ENCODE data around the gene NPIPA8.
"Not testable (repeated sequence)": the region's sequence is repeated elsewhere in the genome, so short reads cannot be mapped to it uniquely, and the experiment has no call there.

Gene NPIPA8

DNA sequence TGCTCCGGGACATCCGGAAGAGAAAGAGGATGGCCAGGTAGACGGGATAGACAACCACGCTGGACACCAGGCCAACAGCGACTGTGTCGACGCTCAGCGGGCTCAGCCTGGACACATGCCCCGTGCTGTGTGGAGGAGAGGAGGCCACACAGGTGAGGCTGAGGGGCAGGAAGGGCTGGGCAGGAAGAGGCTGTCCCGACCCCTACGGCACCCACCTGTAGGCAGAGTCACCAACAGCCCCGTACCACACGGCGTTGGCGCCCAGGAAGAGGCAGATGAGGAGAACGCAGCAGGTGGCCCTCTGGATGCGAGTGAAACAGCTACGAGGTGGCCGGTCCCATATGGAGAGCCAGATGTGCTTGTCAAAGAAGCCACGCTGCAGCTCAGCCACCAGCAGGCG, at the start of gene NPIPA8:
Gene NPIPA8 (minus strand): TSS at position 101 of the 400 bp plus-strand sequence. CDS start 4,074 bp downstream, outside the sequence.
- DNase-seq = not testable (repeated sequence)

DNA sequence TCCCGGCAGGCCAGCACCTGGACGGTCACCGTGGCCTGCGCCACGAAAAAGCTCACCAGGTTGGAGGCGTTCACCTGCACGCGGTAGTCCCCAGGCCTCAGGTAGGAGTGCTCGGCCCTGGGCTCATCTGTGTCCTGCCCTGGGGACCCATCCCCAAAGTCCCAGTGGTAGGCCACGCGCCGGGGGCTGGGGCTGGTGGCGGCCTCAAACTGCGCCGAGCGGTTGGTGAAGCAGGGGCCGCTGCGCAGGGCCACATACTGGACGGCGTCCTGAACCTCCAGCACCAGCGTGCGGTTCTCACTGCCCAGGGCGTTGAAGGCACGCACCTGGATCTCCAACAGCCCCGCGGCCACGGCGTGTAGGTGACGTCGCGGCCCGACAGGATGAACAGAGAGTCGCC, 48.7 kb upstream of the NPIPA8 start:
- DNase-seq = not testable (repeated sequence)

DNA sequence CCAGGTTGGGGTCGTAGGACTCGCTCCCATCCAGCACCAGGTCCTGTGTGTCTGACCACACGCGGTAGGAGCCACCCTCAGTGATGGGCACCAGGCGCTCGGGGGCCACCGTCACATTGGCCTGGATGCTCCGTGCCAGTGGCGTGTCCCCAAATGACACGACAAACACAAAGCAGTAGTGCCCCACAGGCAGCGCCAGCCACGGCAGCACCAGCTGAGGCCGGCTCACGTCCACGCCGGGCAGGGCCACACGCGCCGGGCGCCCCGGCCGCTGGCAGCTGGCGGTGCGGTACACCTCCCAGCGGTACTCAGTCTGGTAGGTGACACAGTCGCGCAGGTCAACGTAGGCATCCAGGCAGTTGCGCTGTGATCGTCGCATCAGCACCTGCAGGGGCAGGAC, 48.3 kb upstream of the NPIPA8 start:
- DNase-seq = not testable (repeated sequence)

DNA sequence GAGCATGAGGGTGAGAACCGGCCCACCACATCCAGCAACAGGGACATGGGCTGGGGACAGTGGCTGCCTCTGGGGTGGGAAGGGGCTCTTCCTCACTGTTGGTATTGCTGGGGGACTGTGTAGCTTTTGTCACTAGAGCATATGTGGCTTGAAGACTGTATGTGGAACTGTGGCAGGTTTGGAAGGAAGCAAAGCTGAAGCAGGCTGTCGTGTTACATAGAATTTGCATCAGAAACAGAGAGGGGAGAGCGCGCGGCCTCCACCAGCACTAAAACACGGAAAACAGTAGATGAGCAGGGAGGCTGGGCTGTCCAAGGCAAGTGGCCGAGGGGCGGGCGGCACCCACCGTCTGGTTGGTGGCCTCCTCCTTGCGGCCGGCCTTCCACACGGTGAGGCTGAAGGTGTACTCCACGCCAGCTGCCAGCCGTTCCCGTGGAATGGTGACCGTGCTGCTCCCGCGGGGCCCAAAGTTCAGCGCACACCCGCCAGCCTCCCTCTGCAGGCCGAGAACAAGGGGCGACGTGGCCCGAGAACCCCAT, 47.6 kb upstream of the NPIPA8 start:
- not testable (repeated sequence) for DNase-seq

DNA sequence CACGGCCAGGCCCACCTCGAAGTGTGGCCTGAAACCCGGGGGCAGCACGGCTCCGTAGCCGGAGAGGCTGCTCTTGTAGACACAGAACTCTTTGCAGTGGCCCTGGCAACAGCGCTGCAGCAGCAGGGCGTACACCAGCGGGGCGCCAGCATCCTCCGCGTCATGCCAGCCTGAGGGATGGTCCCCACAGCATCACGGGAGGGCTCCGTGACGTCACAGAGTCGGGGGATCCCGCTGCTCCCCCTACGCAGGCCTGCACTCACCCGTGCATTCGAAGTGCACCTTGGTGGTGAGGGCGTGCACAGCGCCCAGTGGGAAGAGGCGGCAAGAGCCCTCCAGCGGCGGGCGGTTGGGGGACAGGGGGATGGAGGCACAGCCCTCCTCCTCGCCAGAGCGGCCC, 46.2 kb upstream of the NPIPA8 start:
- not testable (repeated sequence) for DNase-seq

DNA sequence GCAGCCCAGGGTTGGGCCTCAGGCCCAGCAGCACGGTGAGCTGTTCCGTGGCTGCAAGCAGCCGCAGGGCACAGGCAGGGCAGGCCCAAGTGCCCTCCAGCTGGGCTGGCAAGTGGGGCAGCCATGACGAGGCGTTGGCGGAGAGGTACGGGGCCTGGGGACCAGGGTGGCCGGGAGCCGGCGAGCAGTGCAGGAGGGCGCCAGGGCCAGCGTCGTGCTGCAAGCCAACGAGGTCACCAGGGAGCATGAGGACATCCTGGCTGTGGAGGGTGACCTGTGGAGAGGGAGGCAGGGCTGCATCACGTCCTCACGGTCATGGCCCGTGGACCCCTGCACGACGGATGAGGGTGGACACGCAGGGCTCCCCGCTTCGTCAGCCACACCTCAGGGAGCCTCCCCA, 11.2 kb upstream of the NPIPA8 start:
- not testable (repeated sequence) for DNase-seq

DNA sequence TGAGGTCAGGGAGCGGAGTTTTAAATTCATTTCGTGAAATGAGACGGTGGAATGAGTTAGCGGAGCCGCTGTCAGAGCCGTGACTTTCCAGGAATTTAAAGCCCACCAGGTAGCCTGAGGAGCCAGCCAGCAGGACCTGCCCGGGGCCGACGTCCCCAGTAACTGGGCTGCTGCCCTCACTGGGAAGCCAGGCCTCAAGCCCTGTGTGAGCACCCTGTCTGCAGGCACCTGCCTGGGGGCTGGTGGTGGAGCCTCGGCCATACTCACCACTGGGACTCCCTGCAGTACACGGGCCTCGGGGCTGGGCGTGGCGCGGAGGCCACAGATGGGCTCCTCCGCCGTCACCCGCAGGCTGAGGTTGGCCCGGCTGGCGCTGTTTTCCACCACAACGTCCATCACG, 10.5 kb upstream of the NPIPA8 start:
- DNase-seq = not testable (repeated sequence)

DNA sequence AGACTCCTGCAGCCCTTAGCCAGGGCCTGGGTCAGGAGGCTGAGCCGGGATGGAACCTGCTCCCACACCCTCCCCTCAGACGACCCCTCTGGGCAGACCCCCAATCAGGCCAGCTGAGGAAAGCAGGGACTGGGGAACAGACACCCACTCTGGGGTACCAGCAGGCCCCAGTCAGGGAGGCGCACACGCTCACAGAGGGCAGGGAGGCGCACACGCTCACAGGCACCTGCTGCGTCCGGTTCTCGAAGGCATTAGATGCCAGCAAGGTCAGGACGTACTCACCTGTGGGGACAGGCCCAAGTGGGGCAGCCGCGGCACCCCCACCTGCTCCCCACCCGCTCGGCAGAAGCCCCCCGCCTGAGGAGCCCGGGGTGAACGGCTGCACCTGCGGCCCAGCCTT, 8.1 kb upstream of the NPIPA8 start:
- not testable (repeated sequence) for DNase-seq

DNA sequence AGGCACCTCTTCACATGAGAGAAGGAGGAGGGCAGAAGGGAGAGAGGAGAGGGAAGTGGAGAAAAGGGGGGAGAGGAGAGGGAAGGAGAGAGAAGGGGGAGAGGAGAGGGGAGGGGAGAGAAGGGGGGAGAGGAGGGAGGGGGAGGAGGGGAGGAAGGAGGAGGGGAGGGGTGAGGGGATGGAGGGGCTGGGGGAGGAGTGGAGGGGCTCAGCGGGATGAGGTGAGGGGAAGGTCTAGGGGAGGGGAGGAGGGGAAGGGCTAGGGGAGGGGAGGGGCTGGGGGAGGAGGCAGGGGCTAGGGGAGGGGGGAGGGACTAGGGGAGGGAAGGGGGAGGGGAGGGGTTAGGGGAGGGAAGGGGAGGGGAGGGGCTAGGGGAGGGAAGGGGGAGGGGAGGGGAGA, 5.5 kb upstream of the NPIPA8 start:
- not testable (repeated sequence) for DNase-seq

DNA sequence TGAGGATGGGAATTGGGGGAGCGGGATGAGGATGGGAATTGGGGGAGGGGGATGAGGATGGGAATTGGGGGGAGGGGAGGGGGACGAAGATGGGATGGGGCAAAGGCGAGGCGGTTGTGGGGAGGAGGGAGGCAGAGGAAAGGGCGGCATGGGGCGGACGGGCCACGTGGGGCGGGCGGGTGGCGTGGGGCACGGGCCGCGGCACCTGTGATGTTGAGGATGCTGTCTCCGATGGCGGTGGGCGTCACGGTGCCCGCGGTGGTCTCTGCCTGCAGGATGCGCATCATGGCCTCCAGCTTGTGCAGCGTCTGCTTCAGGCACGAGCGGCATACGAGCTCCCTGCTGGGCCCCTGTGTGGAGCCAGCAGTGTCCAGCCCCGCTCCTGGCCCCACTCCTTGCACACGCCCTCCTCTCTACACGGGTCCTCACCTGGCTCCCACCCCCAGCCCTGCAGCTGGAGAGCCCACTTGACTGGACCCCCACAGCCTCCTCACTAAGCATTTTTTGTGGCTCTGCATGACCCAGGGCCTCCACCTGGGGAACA, 5.0 kb upstream of the NPIPA8 start:
- DNase-seq = not testable (repeated sequence)

DNA sequence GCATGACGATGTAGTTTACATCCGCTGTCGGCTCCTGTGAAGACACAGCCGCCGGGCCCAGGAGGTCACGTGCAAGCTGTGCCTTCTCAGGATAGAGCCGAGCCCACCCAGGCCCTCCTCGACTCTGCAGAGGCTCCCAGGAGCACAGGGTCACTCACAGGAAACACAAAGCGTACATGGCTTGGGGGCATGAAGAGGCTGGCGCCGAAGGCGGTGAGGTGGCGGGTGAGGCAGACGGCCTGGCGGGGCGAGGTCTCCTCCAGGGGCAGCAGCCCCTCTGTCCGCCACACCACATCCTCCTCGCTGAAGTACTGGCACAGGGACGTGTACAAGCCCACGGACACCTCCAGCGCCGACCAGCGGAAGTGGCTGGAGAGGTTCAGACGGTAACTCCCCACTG, 2.7 kb upstream of the NPIPA8 start:
- not testable (repeated sequence) for DNase-seq

DNA sequence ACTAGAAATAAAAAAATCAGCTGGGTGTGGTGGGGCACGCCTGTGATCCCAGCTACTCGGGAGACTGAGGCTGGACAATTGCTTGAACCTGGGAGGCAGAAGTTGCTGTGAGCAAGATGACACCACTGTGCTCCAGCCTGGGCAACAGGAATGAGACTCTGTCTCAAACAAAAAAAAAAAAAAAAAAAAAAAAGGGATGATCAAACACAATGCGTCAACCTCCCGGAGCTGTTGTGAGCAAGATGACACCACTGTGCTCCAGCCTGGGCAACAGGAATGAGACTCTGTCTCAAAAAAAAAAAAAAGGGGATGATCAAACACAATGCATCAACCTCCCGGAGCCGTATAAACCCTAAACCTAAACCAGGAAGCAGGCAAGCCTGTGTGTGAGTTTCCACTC, 24.7 kb downstream of the NPIPA8 start:
- DNase-seq = not testable (repeated sequence)

DNA sequence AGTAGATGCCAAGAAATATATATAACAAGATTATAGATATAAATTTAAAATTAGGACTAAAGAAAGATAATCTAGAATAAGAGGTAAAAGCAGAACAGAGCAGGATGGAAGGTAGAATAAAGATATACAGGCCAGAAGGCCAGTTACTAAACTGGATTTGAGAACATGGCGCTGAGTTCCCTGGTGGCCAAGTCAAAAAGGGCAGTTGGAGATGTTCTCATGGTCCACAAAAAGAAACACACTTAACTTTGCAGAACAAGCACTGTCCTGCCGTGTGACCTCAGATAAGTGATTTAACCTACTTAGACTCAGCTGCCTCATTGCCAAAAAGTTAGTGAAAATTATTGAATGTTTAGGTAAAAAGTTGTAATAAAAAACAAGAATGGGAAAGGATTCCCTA, 27.4 kb downstream of the NPIPA8 start:
- not testable (repeated sequence) for DNase-seq

DNA sequence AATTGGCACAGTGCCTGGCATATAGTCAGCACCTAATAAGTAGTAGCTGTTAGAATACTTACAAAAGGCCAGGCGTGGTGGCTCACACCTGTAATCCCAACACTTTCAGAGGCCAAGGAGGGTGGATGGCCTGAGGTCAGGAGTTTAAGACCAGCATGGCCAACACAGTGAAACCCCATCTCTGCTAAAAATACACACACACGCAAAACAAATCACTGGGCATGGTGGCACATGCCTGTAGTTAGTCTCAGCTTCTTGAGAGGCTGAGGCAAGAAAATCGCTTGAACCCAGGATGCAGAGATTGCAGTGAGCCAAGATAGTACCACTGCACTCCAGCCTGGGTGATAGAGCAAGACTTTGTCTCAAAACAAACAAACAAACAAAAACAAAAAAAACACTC, 29.3 kb downstream of the NPIPA8 start:
- not testable (repeated sequence) for DNase-seq

DNA sequence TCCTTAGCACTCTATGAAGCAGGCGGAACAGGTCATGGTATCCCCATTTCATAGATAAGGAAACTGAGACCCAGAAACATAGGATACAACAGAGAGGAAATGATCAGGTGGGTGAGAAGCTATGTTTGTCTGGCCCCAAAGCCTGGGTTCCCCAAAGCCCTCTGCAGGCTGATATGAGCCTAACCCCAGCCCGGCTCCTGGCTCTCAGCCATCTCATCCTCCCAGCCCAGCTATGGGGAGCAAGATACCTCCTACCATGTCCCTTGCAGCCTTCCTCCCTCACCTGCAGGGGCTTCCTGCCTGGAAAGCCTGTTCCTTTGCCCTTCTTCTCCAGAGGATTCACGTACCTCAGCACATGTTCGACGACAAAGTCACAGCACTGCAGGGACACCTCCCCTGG, 30.5 kb downstream of the NPIPA8 start:
- DNase-seq = not testable (repeated sequence)

DNA sequence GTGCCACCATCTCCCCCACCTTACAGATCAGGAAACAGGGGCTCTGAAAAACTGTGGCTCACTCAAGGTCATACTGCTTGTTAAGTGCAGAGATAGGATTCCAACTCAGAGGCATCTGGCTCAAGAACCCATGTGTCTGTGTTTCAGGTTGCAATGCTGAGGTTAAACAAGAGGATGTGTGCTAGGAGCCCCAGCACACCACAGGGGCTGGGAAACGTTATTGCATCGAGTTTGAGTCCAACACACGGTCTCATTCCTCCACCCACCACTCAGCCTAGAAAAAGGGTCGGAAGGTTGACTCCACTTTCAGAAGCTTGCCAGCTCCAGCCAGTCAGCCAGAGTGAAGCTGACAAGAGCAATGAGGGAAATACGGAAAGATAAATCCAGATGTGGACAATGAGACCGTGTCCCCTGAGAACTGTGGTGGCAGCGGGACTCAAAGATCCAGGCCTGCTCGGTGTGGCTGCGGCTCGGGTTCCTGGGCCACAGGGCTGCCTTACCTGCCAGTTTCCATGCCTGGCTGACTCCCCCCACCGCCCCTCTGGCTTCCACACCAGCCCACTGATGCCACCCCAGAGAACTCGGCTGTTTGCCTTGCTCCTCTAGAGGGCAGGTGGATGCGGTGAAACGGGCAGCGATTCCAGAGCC, 33.4 kb downstream of the NPIPA8 start:
- DNase-seq = not testable (repeated sequence)

DNA sequence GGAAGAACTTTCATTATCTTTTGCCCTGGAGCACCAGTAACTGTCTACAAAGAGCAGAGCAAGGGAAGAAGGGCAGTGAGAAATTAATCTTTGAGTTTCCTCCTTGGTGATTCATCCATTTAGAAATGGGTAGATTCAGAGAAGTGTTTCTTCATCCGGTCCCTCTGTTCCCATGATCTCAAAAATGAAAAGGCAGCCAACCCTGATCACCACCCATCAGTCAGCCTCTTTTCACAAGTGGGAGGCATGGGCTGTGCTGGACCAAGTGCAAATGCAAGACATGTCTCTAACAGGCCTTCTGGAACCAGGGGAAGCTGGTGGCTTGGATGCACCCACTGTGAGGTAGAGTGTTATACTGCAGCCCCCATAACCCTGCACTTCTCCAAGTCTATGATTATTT, 38.8 kb downstream of the NPIPA8 start:
- not testable (repeated sequence) for DNase-seq

DNA sequence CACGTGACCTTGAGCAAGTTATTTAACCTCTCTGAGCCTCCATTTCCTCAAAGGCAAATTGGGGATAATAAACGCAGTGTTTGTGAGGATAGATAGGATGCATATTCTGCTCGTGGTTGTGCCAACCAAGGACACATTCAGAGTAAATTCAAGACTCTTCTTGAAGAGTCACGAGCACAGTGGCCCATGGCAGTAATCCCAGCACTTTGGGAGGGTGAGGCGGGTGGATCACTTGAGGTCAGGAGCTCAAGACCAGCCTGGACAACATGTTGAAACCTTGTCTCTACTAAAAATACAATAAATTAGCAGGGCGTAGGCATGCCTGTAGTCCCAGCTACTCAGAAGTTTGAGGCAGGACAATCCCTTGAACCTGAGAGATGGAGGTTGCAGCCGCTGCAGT, 39.6 kb downstream of the NPIPA8 start:
- DNase-seq = not testable (repeated sequence)

DNA sequence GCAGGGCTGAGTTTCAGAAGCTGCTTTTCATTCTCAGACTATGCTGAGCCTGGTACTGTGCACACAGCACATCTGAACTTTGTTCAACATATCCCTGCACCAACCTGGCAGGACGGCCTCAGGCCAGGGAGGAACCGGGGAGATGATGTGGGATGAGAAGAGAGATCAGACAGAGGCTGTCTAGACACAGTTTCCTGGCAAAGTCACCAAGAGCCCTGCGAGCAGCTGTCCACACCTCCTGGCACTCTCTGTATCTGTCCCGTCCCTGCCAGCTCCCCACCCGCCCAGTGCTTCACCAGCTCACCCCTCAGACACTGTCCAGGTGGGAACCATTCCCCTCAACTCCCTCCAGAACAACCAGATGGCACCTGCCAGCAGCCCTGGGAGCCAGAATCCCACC, 42.2 kb downstream of the NPIPA8 start:
- not testable (repeated sequence) for DNase-seq

DNA sequence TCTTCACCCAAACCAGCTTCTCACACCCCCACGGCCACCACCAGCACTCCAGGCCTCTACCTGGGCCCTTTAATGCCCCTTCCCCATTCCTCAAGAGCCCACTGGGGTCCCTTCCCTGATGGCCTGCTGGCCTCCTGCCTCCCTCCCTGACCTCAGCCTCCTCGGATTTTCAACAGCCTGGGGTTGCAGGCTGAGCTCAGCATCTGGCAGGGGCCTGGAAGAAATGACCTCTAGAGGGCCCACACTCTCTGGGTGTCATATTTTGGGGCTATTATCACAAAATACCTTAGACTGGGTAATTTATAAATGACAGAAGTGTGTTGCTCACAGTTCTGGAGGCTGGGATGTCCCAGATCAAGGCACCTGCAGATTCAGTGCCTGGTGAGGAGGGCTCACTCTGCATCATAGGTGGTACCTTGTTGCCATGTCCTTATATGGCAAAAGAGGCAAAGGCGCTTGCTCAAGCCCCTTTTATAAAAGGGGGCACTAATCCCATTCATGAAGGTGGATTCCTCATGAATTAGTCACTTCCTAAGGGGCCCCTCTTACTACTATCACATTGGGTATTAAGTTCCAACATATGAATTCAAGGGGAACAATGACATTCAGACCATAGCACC, 43.1 kb downstream of the NPIPA8 start:
- DNase-seq = not testable (repeated sequence)

DNA sequence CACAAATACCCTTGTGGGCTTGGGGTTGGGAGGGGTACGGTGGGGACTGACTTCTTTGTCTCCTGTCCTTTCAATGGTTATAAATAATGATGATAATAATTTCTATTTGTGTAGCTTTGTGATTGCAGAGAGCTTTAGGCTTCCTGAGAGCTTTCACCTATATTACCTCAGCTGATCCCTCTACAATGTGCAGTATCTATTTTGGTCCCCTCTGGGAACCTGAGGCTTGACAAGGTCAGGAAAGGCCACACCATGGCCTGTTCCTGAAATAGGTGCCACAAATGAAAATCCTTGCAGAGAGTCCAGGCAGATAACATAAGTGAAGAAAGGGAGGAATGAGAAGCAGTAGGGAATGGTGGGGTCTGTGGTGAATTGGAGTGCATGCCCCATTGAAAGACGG, 45.6 kb downstream of the NPIPA8 start:
- DNase-seq = not testable (repeated sequence)

DNA sequence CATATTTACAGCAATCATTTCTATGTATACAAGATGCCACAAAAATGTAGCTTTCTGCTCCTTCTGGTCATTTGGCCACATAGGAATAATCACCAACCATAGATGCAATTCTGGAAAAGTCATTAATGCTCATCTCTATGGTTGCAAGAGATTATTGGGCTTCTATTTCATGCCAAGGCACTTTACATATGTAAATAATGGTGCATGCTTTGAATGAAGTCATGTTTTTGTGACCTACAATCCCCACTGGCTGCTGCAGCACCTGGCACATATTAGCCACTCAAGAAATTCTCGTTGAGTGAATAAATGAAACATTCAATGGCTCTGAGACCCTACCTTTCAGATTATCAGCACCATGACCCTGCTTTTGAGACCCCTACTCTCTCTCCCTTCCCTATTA, 50.2 kb downstream of the NPIPA8 start:
- DNase-seq = not testable (repeated sequence)

DNA sequence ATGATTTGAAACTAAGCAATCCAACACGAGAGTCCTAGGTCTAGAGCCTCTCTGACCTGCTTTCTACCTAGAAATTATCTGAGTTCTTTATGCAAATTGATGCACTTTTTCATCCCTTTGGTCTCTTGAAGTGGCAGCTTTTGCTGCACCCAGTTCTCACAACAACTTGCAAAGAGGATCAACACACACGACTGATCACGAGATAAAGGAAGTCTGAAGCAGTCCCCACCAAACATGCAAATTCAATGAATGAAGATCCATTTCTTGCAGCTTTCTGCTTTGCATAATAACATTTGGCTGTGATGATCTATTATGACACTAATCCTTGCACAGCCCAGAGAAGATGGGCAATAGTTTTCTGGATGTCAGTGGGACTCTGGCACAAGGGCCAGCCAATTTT, 56.2 kb downstream of the NPIPA8 start:
- not testable (repeated sequence) for DNase-seq

DNA sequence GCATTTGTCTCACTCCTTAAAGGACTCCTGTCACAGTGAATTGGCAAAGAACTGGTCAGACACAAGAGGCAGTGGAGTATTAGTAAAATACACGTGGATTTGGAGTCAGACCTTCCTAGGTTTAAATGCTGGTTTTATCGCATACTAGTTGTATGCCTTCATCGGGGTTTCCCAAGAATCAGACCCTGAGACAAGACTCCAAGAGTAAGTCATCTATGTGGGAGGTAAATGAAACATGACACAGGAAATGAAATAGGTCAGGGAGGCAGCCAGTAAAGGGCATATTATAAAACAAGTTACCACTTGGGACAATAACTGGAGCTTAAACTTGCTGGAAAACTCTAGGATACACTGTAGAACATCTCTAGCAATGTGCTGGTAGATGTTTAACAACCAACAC, 59.8 kb downstream of the NPIPA8 start:
- not testable (repeated sequence) for DNase-seq
